Hippocampal formation (tissue), 2 donors: ENCODE measurements around the gene ZCCHC2.

Source experiments
- DNase-seq, 2 donors: peaks; one replicate each; lab custom pipeline; 2025; lab: John Stamatoyannopoulos, UW

Gene ZCCHC2

GRCh38 chr18:62522504-62523254 is at the start of gene ZCCHC2:
Gene ZCCHC2 (plus strand): TSS chr18:62523025. CDS start chr18:62523425, 400 bp downstream.
- DNase-seq: peak; percentile 98 to 99

GRCh38 chr18:62479574-62479973 is 43.3 kb upstream of the ZCCHC2 start:
- DNase-seq: no peak

- DNase-seq: no peak
These were observed 41.9 kb upstream of the ZCCHC2 start for GRCh38 chr18:62480927-62481326.

GRCh38 chr18:62484941-62485340 is 37.9 kb upstream of the ZCCHC2 start:
- no peak for DNase-seq

- DNase-seq: no peak
These were observed 37.1 kb upstream of the ZCCHC2 start for GRCh38 chr18:62485684-62486083.

GRCh38 chr18:62486290-62486964 is 36.4 kb upstream of the ZCCHC2 start:
- DNase-seq: no peak

- no peak for DNase-seq
These were observed 35.7 kb upstream of the ZCCHC2 start for GRCh38 chr18:62487161-62487560.

GRCh38 chr18:62490967-62491695 is 31.7 kb upstream of the ZCCHC2 start:
- no peak for DNase-seq

GRCh38 chr18:62493033-62493862 is 29.6 kb upstream of the ZCCHC2 start:
- no peak for DNase-seq

GRCh38 chr18:62494764-62495163 is 28.1 kb upstream of the ZCCHC2 start:
- DNase-seq: no peak

GRCh38 chr18:62496262-62496661 is 26.6 kb upstream of the ZCCHC2 start:
- DNase-seq: no peak

GRCh38 chr18:62497190-62497772 is 25.5 kb upstream of the ZCCHC2 start:
- no peak for DNase-seq

- DNase-seq: no peak
These were observed 24.1 kb upstream of the ZCCHC2 start for GRCh38 chr18:62498616-62499262.

GRCh38 chr18:62499263-62499650 is 23.6 kb upstream of the ZCCHC2 start:
- no peak for DNase-seq

- DNase-seq: no peak
These were observed 22.7 kb upstream of the ZCCHC2 start for GRCh38 chr18:62500174-62500573.

GRCh38 chr18:62500966-62501591 is 21.7 kb upstream of the ZCCHC2 start:
- DNase-seq: no peak

- DNase-seq: no peak
These were observed 16.9 kb upstream of the ZCCHC2 start for GRCh38 chr18:62505669-62506494.

- no peak for DNase-seq
These were observed 16.2 kb upstream of the ZCCHC2 start for GRCh38 chr18:62506495-62507143.

GRCh38 chr18:62509779-62510178 is 13.0 kb upstream of the ZCCHC2 start:
- no peak for DNase-seq
